Glutamatergic neuron (in vitro differentiated cells): ENCODE results near the gene C9orf153. TPM values are rescaled to one million over a fixed set of nuclear protein-coding genes. Genes with fewer than 3 reads are reported as not detected.
A peak's percentile ranks its signal among the peaks of the same experiment; 100 is the strongest.

Experiments used
- DNase-seq: peaks from one replicate; pipeline ENCODE4 v3.0.0; 2022
- H3K27ac Mint-ChIP-seq: one replicate; pipeline ENCODE4 v1.8.0; 2020; ENCODE audit warnings: mild to moderate bottlenecking, mixed read lengths, inconsistent platforms; ENCODE audit not compliant: unreplicated experiment
- H3K27me3 Mint-ChIP-seq: one replicate; pipeline ENCODE4 v1.8.0; 2020; ENCODE audit warnings: mild to moderate bottlenecking, moderate library complexity, mixed read lengths, inconsistent platforms; ENCODE audit not compliant: unreplicated experiment
- H3K36me3 Mint-ChIP-seq: one replicate; pipeline ENCODE4 v1.8.0; 2020; ENCODE audit warnings: mild to moderate bottlenecking, mixed read lengths, inconsistent platforms; ENCODE audit not compliant: unreplicated experiment
- H3K4me1 Mint-ChIP-seq: one replicate; pipeline ENCODE4 v1.8.0; 2020; ENCODE audit warnings: mild to moderate bottlenecking, low read depth, mixed read lengths, inconsistent platforms; ENCODE audit not compliant: unreplicated experiment
- H3K4me3 Mint-ChIP-seq: one replicate; pipeline ENCODE4 v1.8.0; 2020; ENCODE audit warnings: mild to moderate bottlenecking, mixed read lengths, inconsistent platforms; ENCODE audit not compliant: unreplicated experiment
- H3K9me3 Mint-ChIP-seq: one replicate; pipeline ENCODE4 v1.8.0; 2020; ENCODE audit warnings: mild to moderate bottlenecking, moderate library complexity, mixed read lengths, inconsistent platforms; ENCODE audit not compliant: unreplicated experiment
- total RNA-seq: library from RNA; stranded (reverse); fragmentation: NEBNext Ultra II Directional; extraction: Animal tissue kit (Norgen Biotek cat#: 25700); gene quantifications from one replicate; pipeline ENCODE4 v1.2.1, GENCODE V29; 2021; ENCODE audit not compliant: unreplicated experiment
- TF ChIP-seq, protein P1 (sequence below): fragments of 200-600 bp; sonication (generic); IDR thresholded peaks from one replicate; pipeline ENCODE4 v1.5.0; 2021; ENCODE audit not compliant: partially characterized antibody, unreplicated experiment

C9orf153 gene
- total RNA-seq, 1 donor from 2014 or later: 0.27 TPM

DNA sequence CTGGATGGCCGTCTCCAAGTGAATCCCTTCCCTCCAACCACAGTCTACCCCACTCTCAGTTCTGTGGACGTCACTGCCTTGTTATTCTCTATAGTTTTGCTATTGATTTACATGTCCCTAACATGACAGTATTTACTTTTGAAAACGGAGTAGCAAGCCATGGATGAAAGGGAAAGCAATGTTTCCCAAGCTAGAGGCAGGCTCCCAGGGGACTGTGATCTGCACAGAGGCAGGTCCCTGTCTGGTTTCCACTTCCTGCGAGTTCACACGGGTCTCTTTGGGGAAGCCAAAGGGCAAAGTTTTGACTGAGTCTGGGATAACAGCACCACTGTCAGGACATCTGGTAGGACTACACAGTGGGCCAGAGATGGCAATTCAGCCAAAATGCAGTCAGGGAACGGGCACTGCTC lies 12.7 kb downstream of the C9orf153 start:
- H3K4me1 Mint-ChIP-seq: no peaks in the 10 kb centered on the region

DNA sequence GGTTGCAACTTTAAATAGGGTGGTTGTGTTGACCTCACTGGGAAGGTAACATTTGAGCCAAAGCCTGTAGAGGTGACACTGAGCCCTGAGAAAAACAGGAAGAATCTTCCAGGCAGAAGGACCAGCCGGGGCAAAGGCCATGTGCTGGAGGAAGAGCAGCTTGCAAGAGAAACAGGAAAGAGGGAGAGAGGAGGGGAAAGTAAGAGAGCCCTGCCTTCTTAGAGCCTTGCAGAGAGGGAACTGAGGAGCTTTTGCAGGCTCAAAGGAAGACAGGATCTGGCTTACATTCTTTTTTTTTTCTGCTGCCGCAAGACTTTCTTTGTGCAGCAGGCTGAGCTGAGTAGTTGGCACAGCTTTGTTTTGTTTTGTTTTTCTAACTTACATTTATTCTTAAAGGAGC lies 17.4 kb downstream of the C9orf153 start:
- H3K4me1 Mint-ChIP-seq: no peaks in the 10 kb centered on the region
- H3K27ac Mint-ChIP-seq: no peak overlapping the region
- H3K9me3 Mint-ChIP-seq: no peaks in the 10 kb centered on the region
- H3K36me3 Mint-ChIP-seq: no peaks in the 10 kb centered on the region
- TF ChIP-seq, protein P1, sequence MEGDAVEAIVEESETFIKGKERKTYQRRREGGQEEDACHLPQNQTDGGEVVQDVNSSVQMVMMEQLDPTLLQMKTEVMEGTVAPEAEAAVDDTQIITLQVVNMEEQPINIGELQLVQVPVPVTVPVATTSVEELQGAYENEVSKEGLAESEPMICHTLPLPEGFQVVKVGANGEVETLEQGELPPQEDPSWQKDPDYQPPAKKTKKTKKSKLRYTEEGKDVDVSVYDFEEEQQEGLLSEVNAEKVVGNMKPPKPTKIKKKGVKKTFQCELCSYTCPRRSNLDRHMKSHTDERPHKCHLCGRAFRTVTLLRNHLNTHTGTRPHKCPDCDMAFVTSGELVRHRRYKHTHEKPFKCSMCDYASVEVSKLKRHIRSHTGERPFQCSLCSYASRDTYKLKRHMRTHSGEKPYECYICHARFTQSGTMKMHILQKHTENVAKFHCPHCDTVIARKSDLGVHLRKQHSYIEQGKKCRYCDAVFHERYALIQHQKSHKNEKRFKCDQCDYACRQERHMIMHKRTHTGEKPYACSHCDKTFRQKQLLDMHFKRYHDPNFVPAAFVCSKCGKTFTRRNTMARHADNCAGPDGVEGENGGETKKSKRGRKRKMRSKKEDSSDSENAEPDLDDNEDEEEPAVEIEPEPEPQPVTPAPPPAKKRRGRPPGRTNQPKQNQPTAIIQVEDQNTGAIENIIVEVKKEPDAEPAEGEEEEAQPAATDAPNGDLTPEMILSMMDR: no peak
- H3K4me3 Mint-ChIP-seq: no peak overlapping the region
- H3K27me3 Mint-ChIP-seq: no peaks in the 10 kb centered on the region
- no peak for DNase-seq

More for the DNA sequence above, 12.7 kb downstream of the C9orf153 start:
- peak; percentile 17 for DNase-seq
- Mint-ChIP-seq H3K36me3 (peaks cover 10% of the 10 kb centered on the region), H3K9me3 (peaks cover 2% of the 10 kb centered on the region), H3K27me3 (no peaks in the 10 kb centered on the region), H3K4me3 (no peak overlapping the region), H3K27ac (no peak overlapping the region)
- TF ChIP-seq, protein P1: no peak

GRCh38 chr9:86241216-86241615 lies 18.2 kb downstream of the C9orf153 start:
- Mint-ChIP-seq H3K9me3 (no peaks in the 10 kb centered on the region), H3K4me3 (no peak overlapping the region), H3K27ac (no peak overlapping the region), H3K4me1 (no peaks in the 10 kb centered on the region), H3K27me3 (no peaks in the 10 kb centered on the region), H3K36me3 (no peaks in the 10 kb centered on the region)
- TF ChIP-seq, protein P1: no peak
- no peak for DNase-seq

GRCh38 chr9:86238861-86239770 lies 20.3 kb downstream of the C9orf153 start:
- TF ChIP-seq, protein P1: no peak
- H3K36me3 Mint-ChIP-seq: no peaks in the 10 kb centered on the region
- H3K27ac Mint-ChIP-seq: no peak overlapping the region
- H3K9me3 Mint-ChIP-seq: no peaks in the 10 kb centered on the region
- H3K27me3 Mint-ChIP-seq: no peaks in the 10 kb centered on the region
- DNase-seq: no peak
- H3K4me1 Mint-ChIP-seq: no peaks in the 10 kb centered on the region
- H3K4me3 Mint-ChIP-seq: no peak overlapping the region

GRCh38 chr9:86230858-86231257 lies 28.6 kb downstream of the C9orf153 start:
- peaks cover 1% of the 10 kb centered on the region for H3K27me3 Mint-ChIP-seq
- H3K36me3 Mint-ChIP-seq: no peaks in the 10 kb centered on the region
- H3K27ac Mint-ChIP-seq: no peak overlapping the region
- no peak overlapping the region for H3K4me3 Mint-ChIP-seq
- H3K9me3 Mint-ChIP-seq: no peaks in the 10 kb centered on the region
- DNase-seq: no peak
- TF ChIP-seq, protein P1: no peak
- H3K4me1 Mint-ChIP-seq: no peaks in the 10 kb centered on the region
